ENCODE data around the gene ITPKA. TPM values are rescaled to one million over a fixed set of nuclear protein-coding genes. Genes with fewer than 3 reads are reported as not detected.

Gene ITPKA
- total RNA-seq, 1 experiment from 2014 or later: 16.8 TPM

GRCh38 chr15:41530363-41530956 lies 36.8 kb downstream of the ITPKA start:
- ChIA-PET CTCF (no interaction called here), POLR2A (ENCODE audit: unreplicated experiment) (no interaction called here)
- no TSS peak for BruUV-seq (replicated peaks)
- Histone ChIP-seq H3K9me2 (replicated peaks; ENCODE audit: low read length) (no peaks in the 10 kb centered on the region), H3K4me3 (ENCODE audit: low read length) (no peak overlapping the region), H3F3A (ENCODE audit: low read length, unreplicated experiment) (no peaks in the 10 kb centered on the region), H3K4me1 (ENCODE audit: insufficient read depth, low read length) (no peaks in the 10 kb centered on the region), H4K20me1 (ENCODE audit: low read length) (no peaks in the 10 kb centered on the region), H3K36me3 (ENCODE audit: low read depth, low read length) (peaks cover 25% of the 10 kb centered on the region), H3K27ac (ENCODE audit: low read length) (no peak overlapping the region), H3K79me2 (ENCODE audit: low read length) (no peaks in the 10 kb centered on the region), H3K9me3 (ENCODE audit: low read length) (no peaks in the 10 kb centered on the region), H3K27me3 (ENCODE audit: low read length) (no peaks in the 10 kb centered on the region), H3K9ac (ENCODE audit: low read length) (no peak overlapping the region), H2AFZ (ENCODE audit: low read length) (no peak overlapping the region), H3K4me2 (ENCODE audit: low read length) (no peak overlapping the region)
- no peak for ATAC-seq
- intact Hi-C loops (cut with micrococcal nuclease): no loop called here
- TF ChIP-seq EZH2 (IDR thresholded peaks at IDR 0.05; ENCODE audit: low read length, unreplicated experiment) (no peak), EZH2phosphoT487 (IDR thresholded peaks at IDR 0.05; ENCODE audit: borderline replicate concordance, low read length) (no peak), CTCF (conservative IDR thresholded peaks at IDR 0.05; ENCODE audit: low read depth, low read length) (no peak)
- DNase-seq: no peak

GRCh38 chr15:41535544-41535943 lies 41.9 kb downstream of the ITPKA start:
- Histone ChIP-seq H3K9me3 (ENCODE audit: low read length) (no peaks in the 10 kb centered on the region), H3F3A (ENCODE audit: low read length, unreplicated experiment) (no peaks in the 10 kb centered on the region), H3K4me2 (ENCODE audit: low read length) (no peak overlapping the region), H3K27me3 (ENCODE audit: low read length) (no peaks in the 10 kb centered on the region), H3K4me1 (ENCODE audit: insufficient read depth, low read length) (no peaks in the 10 kb centered on the region), H3K9ac (ENCODE audit: low read length) (no peak overlapping the region), H3K36me3 (ENCODE audit: low read depth, low read length) (peaks cover 14% of the 10 kb centered on the region; the same call in 1 of the 2 replicates), H4K20me1 (ENCODE audit: low read length) (no peaks in the 10 kb centered on the region), H2AFZ (ENCODE audit: low read length) (no peak overlapping the region), H3K27ac (ENCODE audit: low read length) (no peak overlapping the region), H3K4me3 (ENCODE audit: low read length) (no peak overlapping the region), H3K9me2 (replicated peaks; ENCODE audit: low read length) (no peaks in the 10 kb centered on the region), H3K79me2 (ENCODE audit: low read length) (no peaks in the 10 kb centered on the region)
- BruUV-seq (replicated peaks): no TSS peak
- TF ChIP-seq CTCF (conservative IDR thresholded peaks at IDR 0.05; ENCODE audit: low read depth, low read length) (no peak), EZH2 (IDR thresholded peaks at IDR 0.05; ENCODE audit: low read length, unreplicated experiment) (no peak), EZH2phosphoT487 (IDR thresholded peaks at IDR 0.05; ENCODE audit: borderline replicate concordance, low read length) (no peak)
- POLR2A ChIA-PET (ENCODE audit: unreplicated experiment): no interaction called here
- ATAC-seq (no peak), DNase-seq (no peak)
- CTCF ChIA-PET: no interaction called here
- intact Hi-C loops (cut with micrococcal nuclease): no loop called here

- Histone ChIP-seq H3K27me3 (ENCODE audit: low read length) (no peaks in the 10 kb centered on the region), H3F3A (ENCODE audit: low read length, unreplicated experiment) (no peaks in the 10 kb centered on the region), H3K27ac (ENCODE audit: low read length) (no peak overlapping the region), H3K4me3 (ENCODE audit: low read length) (no peak overlapping the region), H3K79me2 (ENCODE audit: low read length) (peaks cover 6% of the 10 kb centered on the region), H4K20me1 (ENCODE audit: low read length) (no peaks in the 10 kb centered on the region), H3K9me3 (ENCODE audit: low read length) (no peaks in the 10 kb centered on the region), H3K4me2 (ENCODE audit: low read length) (no peak overlapping the region), H3K9ac (ENCODE audit: low read length) (no peak overlapping the region), H3K9me2 (replicated peaks; ENCODE audit: low read length) (no peaks in the 10 kb centered on the region), H3K36me3 (ENCODE audit: low read depth, low read length) (peaks cover 14% of the 10 kb centered on the region; the same call in 1 of the 2 replicates), H3K4me1 (ENCODE audit: insufficient read depth, low read length) (no peaks in the 10 kb centered on the region), H2AFZ (ENCODE audit: low read length) (no peak overlapping the region)
- ChIA-PET POLR2A (ENCODE audit: unreplicated experiment) (no interaction called here), CTCF (no interaction called here)
- no TSS peak for BruUV-seq (replicated peaks)
- intact Hi-C loops (cut with micrococcal nuclease): no loop called here
- no peak for ATAC-seq
- no peak for DNase-seq
- TF ChIP-seq EZH2 (IDR thresholded peaks at IDR 0.05; ENCODE audit: low read length, unreplicated experiment) (no peak), CTCF (conservative IDR thresholded peaks at IDR 0.05; ENCODE audit: low read depth, low read length) (no peak), EZH2phosphoT487 (IDR thresholded peaks at IDR 0.05; ENCODE audit: borderline replicate concordance, low read length) (no peak)
Measured at GRCh38 chr15:41536866-41537265, 43.2 kb downstream of the ITPKA start.

Measured in PC-3 (cell line).